Stomach (tissue), 9 donors: ENCODE results near the gene SYNPO. TPM values are rescaled to one million over a fixed set of nuclear protein-coding genes. Genes with fewer than 3 reads are reported as not detected.
A peak's percentile ranks its signal among the peaks of the same experiment; 100 is the strongest.

Source experiments
- DNase-seq, 2 donors: peaks; one replicate each; pipeline versions ENCODE4 v3.0.0 to v3.0.0-alpha.2; 2013 to 2019
- H3K27ac ChIP-seq, 5 donors: fragments of 200-600 bp in 4 of 5; sonication (generic) in 4 of 5; one replicate each; pipeline ENCODE4 v1.5.1; 2013 to 2019; ENCODE audit warnings: mild to moderate bottlenecking in 1 of 5, moderate library complexity in 1 of 5
- H3K27me3 ChIP-seq, 3 donors: fragments of 200-600 bp; sonication (generic); one replicate each; pipeline ENCODE4 v1.5.1; 2017 to 2019; ENCODE audit warnings: mixed run types in 1 of 3
- H3K36me3 ChIP-seq, 4 donors: fragments of 200-600 bp; sonication (generic); 1 replicate in 3 of 4; 2 replicates in 1 of 4; pipeline ENCODE4 v1.5.1; 2016 to 2019
- H3K4me1 ChIP-seq, 4 donors: fragments of 200-600 bp; sonication (generic); one replicate each; pipeline ENCODE4 v1.5.1; 2016 to 2019
- H3K4me3 ChIP-seq, 4 donors: fragments of 200-600 bp; sonication (generic) in 3 of 4; one replicate each; pipeline ENCODE4 v1.5.1; 2016 to 2019; ENCODE audit warnings: mild to moderate bottlenecking in 1 of 4
- H3K9me3 ChIP-seq, 4 donors: fragments of 200-600 bp; sonication (generic); one replicate each; pipeline ENCODE4 v1.5.1; 2016 to 2019
- CTCF ChIP-seq, 7 experiments: fragments of 450-650 bp in 4 of 7; fragments of 200-600 bp in 3 of 7; sonication (generic) in 3 of 7; IDR thresholded peaks; one replicate each; pipeline ENCODE4 v1.5.1; 2016 to 2019; ENCODE audit warnings: antibody characterized with exemption in 7 of 7, control low read depth in 2 of 7, mild to moderate bottlenecking in 1 of 7
- EP300 ChIP-seq: sonication (generic); formaldehyde crosslinking; IDR thresholded peaks from one replicate; pipeline ENCODE4 v1.6.1; 2017; ENCODE audit warnings: antibody characterized with exemption
- POLR2A ChIP-seq, 4 donors: fragments of 450-650 bp; IDR thresholded peaks; one replicate each; pipeline ENCODE4 v1.6.1; 2016; ENCODE audit warnings: antibody characterized with exemption in 4 of 4, control low read depth in 2 of 4, mild to moderate bottlenecking in 1 of 4, moderate library complexity in 1 of 4
- POLR2AphosphoS5 ChIP-seq, 3 donors: sonication (generic); formaldehyde crosslinking; IDR thresholded peaks; one replicate each; pipeline ENCODE4 v1.6.1; 2016; ENCODE audit warnings: antibody characterized with exemption in 3 of 3
- WGBS, 5 donors: extraction: QIAGEN DNeasy Blood & Tissue Kit in 3 of 5; methylation state at CpG; one replicate each; pipeline versions ENCODE4 v1.1.5 to v1.1.7; 2013 to 2018; 5-methylcytosine and 5-hydroxymethylcytosine counted together
- intact Hi-C: fragments of 100-400 bp; cut with DNase I; formaldehyde crosslinking; loops from one replicate; pipeline ENCODE4 v1.15.1; 2023; ENCODE audit warnings: low total_unique reads
- polyA plus RNA-seq, 3 donors: library from polyadenylated mRNA; stranded (reverse); fragments of 200-250 nt; gene quantifications; one replicate each; pipeline ENCODE4 v1.2.3, GENCODE V29; 2013
- total RNA-seq, 5 donors: library from RNA; depleted of rRNA; stranded (reverse); fragments of >200 nt; gene quantifications; one replicate each; pipeline versions ENCODE4 v1.1.0 to v1.2.3, GENCODE V29; 2014 to 2016
- donor health status: healthy with polysubstance abuse.
- donor health status: Bipolar disorder and iron deficiency.
- donor health status: healthy.

The SYNPO gene
- total and polyA plus RNA-seq, 8 donors, result 3.7 to 52.7 (median 21.7) TPM

- intact Hi-C loops, result no loop called here
- Histone ChIP-seq H3K27ac (peak overlapping the region in 4 of 5 donors; percentile 39 to 79 (median 43)), H3K9me3 (no peaks in the 10 kb centered on the region), H3K4me1 (peaks cover 23 to 66% (median 34%) of the 10 kb centered on the region in 4 donors), H3K36me3 (no peaks in the 10 kb centered on the region), H3K27me3 (no peaks in the 10 kb centered on the region), H3K4me3 (no peak overlapping the region)
- no peak for TF ChIP-seq CTCF (IDR thresholded peaks at IDR 0.05)
- TF ChIP-seq EP300, result no peak
- TF ChIP-seq POLR2A (IDR thresholded peaks at IDR 0.05), result no peak
- TF ChIP-seq POLR2AphosphoS5 (IDR thresholded peaks at IDR 0.05), result no peak
- WGBS, 5 donors, result 64 to 84% (median 78%) methylated on average over 10 of the region's 10 CpGs
- no peak for DNase-seq
Observed at GRCh38 chr5:150598006-150598405, 42.5 kb upstream of the SYNPO start.

GRCh38 chr5:150598821-150599273, 41.6 kb upstream of the SYNPO start:
- WGBS, 5 donors, result 79 to 95% (median 90%) methylated on average over 12 of the region's 12 CpGs
- H3K4me1 ChIP-seq, result peaks cover 17 to 60% (median 30%) of the 10 kb centered on the region in 4 donors
- DNase-seq, result no peak
- no peak overlapping the region for H3K4me3 ChIP-seq
- peak overlapping the region in 3 of 5 donors; percentile 43 to 79 (median 43) for H3K27ac ChIP-seq
- no peaks in the 10 kb centered on the region for H3K36me3 ChIP-seq
- intact Hi-C loops, result no loop called here
- H3K27me3 ChIP-seq, result no peaks in the 10 kb centered on the region
- no peak for TF ChIP-seq EP300
- no peak for TF ChIP-seq POLR2AphosphoS5 (IDR thresholded peaks at IDR 0.05)
- TF ChIP-seq CTCF (IDR thresholded peaks at IDR 0.05), result no peak
- no peak for TF ChIP-seq POLR2A (IDR thresholded peaks at IDR 0.05)
- H3K9me3 ChIP-seq, result no peaks in the 10 kb centered on the region

GRCh38 chr5:150599281-150599680, 41.2 kb upstream of the SYNPO start:
- H3K4me1 ChIP-seq, result peaks cover 17 to 60% (median 28%) of the 10 kb centered on the region in 4 donors
- DNase-seq, result no peak
- no peaks in the 10 kb centered on the region for H3K36me3 ChIP-seq
- no peaks in the 10 kb centered on the region for H3K9me3 ChIP-seq
- 83 to 90% (median 87%) methylated on average over 5 of the region's 5 CpGs for WGBS, 5 donors
- H3K27ac ChIP-seq, result peak overlapping the region in 4 of 5 donors; percentile 43 to 79 (median 56)
- H3K4me3 ChIP-seq, result no peak overlapping the region
- intact Hi-C loops, result no loop called here
- no peaks in the 10 kb centered on the region for H3K27me3 ChIP-seq
- no peak for TF ChIP-seq POLR2AphosphoS5 (IDR thresholded peaks at IDR 0.05)
- TF ChIP-seq POLR2A (IDR thresholded peaks at IDR 0.05), result no peak
- TF ChIP-seq EP300, result no peak

- no peaks in the 10 kb centered on the region for H3K9me3 ChIP-seq
- TF ChIP-seq EP300, result no peak
- TF ChIP-seq CTCF (IDR thresholded peaks at IDR 0.05), result no peak
- TF ChIP-seq POLR2AphosphoS5 (IDR thresholded peaks at IDR 0.05), result peak in 1 of 3 donors; percentile 66
- no peak for TF ChIP-seq POLR2A (IDR thresholded peaks at IDR 0.05)
- DNase-seq, result peak; percentile 86 to 95
- WGBS, 5 donors, result 34 to 40% (median 39%) methylated on average over 9 to 11 of the region's 11 CpGs
- no peak overlapping the region for H3K4me3 ChIP-seq
- intact Hi-C loops, result no loop called here
- H3K27ac ChIP-seq, result peak overlapping the region; percentile 26 to 79 (median 69)
- no peaks in the 10 kb centered on the region for H3K27me3 ChIP-seq
- no peaks in the 10 kb centered on the region for H3K36me3 ChIP-seq
- H3K4me1 ChIP-seq, result peaks cover 21 to 60% (median 33%) of the 10 kb centered on the region in 4 donors
Observed at GRCh38 chr5:150599917-150600511, 40.4 kb upstream of the SYNPO start.
